T-cell (primary cell): Measurements from ENCODE around the gene CFAP410. TPM values are rescaled to one million over a fixed set of nuclear protein-coding genes. Genes with fewer than 3 reads are reported as not detected.

Experiments
- ATAC-seq, 4 experiments: fragments of 200-7000 bp in 3 of 4; fragments of 150-1000 bp in 1 of 4; cut with Tn5 transposase; replicated peaks in 1 of 4; 1 replicate in 3 of 4; 2 replicates in 1 of 4; pipeline ENCODE4 v1.10.0; 2021; ENCODE audit warnings: moderate library complexity in 3 of 4, mild to moderate bottlenecking in 2 of 4, moderate number of reproducible peaks in 1 of 4
- CTCF ChIA-PET, 2 donors: fragments of 300-600 bp; sonication (Branson Sonifier 250); formaldehyde crosslinking; loops; one replicate each; lab custom pipeline; 2022; ENCODE audit warnings: antibody characterized with exemption in 2 of 2; lab: Charles Lee
- POLR2A ChIA-PET, 2 donors: fragments of 300-600 bp; sonication (Branson Sonifier 250); formaldehyde crosslinking; loops; one replicate each; lab custom pipeline; 2022; ENCODE audit warnings: antibody characterized with exemption in 2 of 2; lab: Charles Lee
- DNase-seq, 35 experiments: peaks; one replicate each; pipeline versions ENCODE4 v3.0.0 to v3.0.0-alpha.2; 2013 to 2023
- H3K27ac ChIP-seq: one replicate; pipeline ENCODE4 v1.5.1; 2013; ENCODE audit warnings: low read length
- H3K27me3 ChIP-seq, 2 experiments: replicated peaks in 1 of 2; 1 replicate in 1 of 2; 2 replicates in 1 of 2; pipeline versions ENCODE4 v1.6.1 to v1.7.0; 2013; ENCODE audit warnings: low read length in 1 of 2, mixed read lengths in 1 of 2; ENCODE audit not compliant: control insufficient read depth in 2 of 2, insufficient read depth in 2 of 2; ENCODE audit errors: extremely low read depth in 1 of 2
- H3K36me3 ChIP-seq, 2 donors: 1 replicate in 1 of 2; 2 replicates in 1 of 2; pipeline versions ENCODE4 v1.6.1 to v1.7.0; 2013; ENCODE audit warnings: low read length in 1 of 2; ENCODE audit not compliant: control insufficient read depth in 2 of 2, insufficient read depth in 1 of 2; ENCODE audit errors: extremely low read depth in 1 of 2
- H3K4me1 ChIP-seq, 2 experiments: 1 replicate in 1 of 2; 2 replicates in 1 of 2; pipeline versions ENCODE4 v1.6.1 to v1.7.0; 2013; ENCODE audit warnings: low read length in 2 of 2, mixed read lengths in 1 of 2; ENCODE audit not compliant: insufficient read depth in 2 of 2, control insufficient read depth in 1 of 2; ENCODE audit errors: extremely low read depth in 1 of 2
- H3K4me3 ChIP-seq, 2 donors: 1 replicate in 1 of 2; 2 replicates in 1 of 2; pipeline versions ENCODE4 v1.5.1 to v1.7.0; 2013; ENCODE audit warnings: mild to moderate bottlenecking in 2 of 2, low read length in 1 of 2, moderate library complexity in 1 of 2; ENCODE audit not compliant: control insufficient read depth in 1 of 2; ENCODE audit errors: extremely low read depth in 1 of 2
- H3K9me3 ChIP-seq: 2 replicates; pipeline ENCODE4 v1.7.0; 2013
- H3K27ac Mint-ChIP-seq, 2 donors: one replicate each; pipeline ENCODE4 v1.8.0; 2020 to 2021; ENCODE audit warnings: mild to moderate bottlenecking in 2 of 2, mixed read lengths in 2 of 2
- H3K27me3 Mint-ChIP-seq, 2 donors: one replicate each; pipeline ENCODE4 v1.8.0; 2021 to 2022; ENCODE audit warnings: mixed read lengths in 2 of 2
- H3K36me3 Mint-ChIP-seq: one replicate; pipeline ENCODE4 v1.8.0; 2021; ENCODE audit warnings: mixed read lengths
- H3K4me1 Mint-ChIP-seq, 3 donors: one replicate each; pipeline ENCODE4 v1.8.0; 2020 to 2022; ENCODE audit warnings: mixed read lengths in 3 of 3, mild to moderate bottlenecking in 1 of 3
- H3K4me3 Mint-ChIP-seq, 3 donors: one replicate each; pipeline ENCODE4 v1.8.0; 2020 to 2022; ENCODE audit warnings: mild to moderate bottlenecking in 3 of 3, mixed read lengths in 3 of 3, moderate library complexity in 3 of 3
- H3K9me3 Mint-ChIP-seq, 3 donors: one replicate each; pipeline ENCODE4 v1.8.0; 2020 to 2022; ENCODE audit warnings: mixed read lengths in 3 of 3
- WGBS: methylation state at CpG from one replicate; pipeline ENCODE4 v1.1.5; 2013; ENCODE audit warnings: missing lambda C conversion rate; ENCODE audit not compliant: insufficient coverage; 5-methylcytosine and 5-hydroxymethylcytosine counted together
- total RNA-seq, 35 experiments: library from RNA in 6 of 35; stranded (reverse) in 6 of 35; fragments of 120-200 nt in 1 of 35; gene quantifications; one replicate each; pipeline versions ENCODE4 v1.2.1 to v1.2.4 and lab custom pipeline; 2013 to 2026

CFAP410 gene
- total RNA-seq, 5 donors from 2014 or later (not counting 1 experiment from before 2014, with no cell fraction given), result 58.8 to 72.1 (median 60.8) TPM

- WGBS, result 89% methylated on average over 34 of the region's 44 CpGs
- H3K27me3 ChIP-seq, result no peaks in the 10 kb centered on the region
- H3K4me3 ChIP-seq, result no peak overlapping the region
- CTCF ChIA-PET, result no interaction called here
- H3K4me3 Mint-ChIP-seq, result no peak overlapping the region
- H3K27ac ChIP-seq, result no peak overlapping the region
- no peaks in the 10 kb centered on the region for H3K27me3 Mint-ChIP-seq
- H3K9me3 Mint-ChIP-seq, result no peaks in the 10 kb centered on the region
- no peak overlapping the region for H3K27ac Mint-ChIP-seq
- POLR2A ChIA-PET, result no interaction called here
- peaks cover 12 to 15% of the 10 kb centered on the region in 2 donors for H3K36me3 ChIP-seq
- no peaks in the 10 kb centered on the region for H3K9me3 ChIP-seq
- peaks cover 4% of the 10 kb centered on the region for H3K36me3 Mint-ChIP-seq
- H3K4me1 ChIP-seq, result peaks cover 0 to 8% of the 10 kb centered on the region in 2 experiments
- no peak for ATAC-seq
- DNase-seq, result no peak
- H3K4me1 Mint-ChIP-seq, result no peaks in the 10 kb centered on the region
Observed at GRCh38 chr21:44329971-44330681, 9.1 kb downstream of the CFAP410 start.

- Histone ChIP-seq H3K4me1 (peaks cover 0 to 5% of the 10 kb centered on the region in 2 experiments), H3K36me3 (peaks cover 12 to 22% of the 10 kb centered on the region in 2 donors), H3K4me3 (no peak overlapping the region), H3K9me3 (no peaks in the 10 kb centered on the region), H3K27ac (no peak overlapping the region), H3K27me3 (no peaks in the 10 kb centered on the region)
- POLR2A ChIA-PET, result no interaction called here
- CTCF ChIA-PET, result no interaction called here
- Mint-ChIP-seq H3K27me3 (no peaks in the 10 kb centered on the region), H3K27ac (no peak overlapping the region), H3K4me3 (no peak overlapping the region), H3K36me3 (peaks cover 4% of the 10 kb centered on the region), H3K9me3 (no peaks in the 10 kb centered on the region), H3K4me1 (no peaks in the 10 kb centered on the region)
- no peak for DNase-seq
- WGBS, result 90% methylated on average over 18 of the region's 26 CpGs
- ATAC-seq, result no peak
Observed at GRCh38 chr21:44329086-44329889, 9.9 kb downstream of the CFAP410 start.

GRCh38 chr21:44328242-44328895 is 10.8 kb downstream of the CFAP410 start:
- H3K36me3 ChIP-seq, result peaks cover 12 to 27% of the 10 kb centered on the region in 2 donors
- H3K4me1 ChIP-seq, result peaks cover 0 to 2% of the 10 kb centered on the region in 2 experiments
- ChIA-PET CTCF (interaction anchor here in 1 of 2 donors (0.6 kb wide), 1 partner anchor 427 kb away, joined by 3 read pairs; no protein-coding TSS in a partner anchor), POLR2A (no interaction called here)
- H3K27ac ChIP-seq, result no peak overlapping the region
- H3K9me3 ChIP-seq, result no peaks in the 10 kb centered on the region
- no peaks in the 10 kb centered on the region for H3K4me1 Mint-ChIP-seq
- no peaks in the 10 kb centered on the region for H3K27me3 ChIP-seq
- no peak overlapping the region for H3K4me3 Mint-ChIP-seq
- no peak overlapping the region for H3K4me3 ChIP-seq
- H3K36me3 Mint-ChIP-seq, result peaks cover 4% of the 10 kb centered on the region
- DNase-seq, result no peak
- no peaks in the 10 kb centered on the region for H3K9me3 Mint-ChIP-seq
- peak in 2 of 4 experiments; percentile 8 to 9 for ATAC-seq
- 87% methylated on average over 25 of the region's 25 CpGs for WGBS
- no peak overlapping the region for H3K27ac Mint-ChIP-seq
- H3K27me3 Mint-ChIP-seq, result no peaks in the 10 kb centered on the region

- DNase-seq, result no peak
Observed at GRCh38 chr21:44327603-44327974, 11.6 kb downstream of the CFAP410 start.

GRCh38 chr21:44326716-44327602 is 12.2 kb downstream of the CFAP410 start:
- DNase-seq (no peak), ATAC-seq (peak in 2 of 4 experiments; percentile 7 to 13)
- Mint-ChIP-seq H3K9me3 (no peaks in the 10 kb centered on the region), H3K27me3 (no peaks in the 10 kb centered on the region), H3K4me1 (no peaks in the 10 kb centered on the region), H3K4me3 (no peak overlapping the region), H3K27ac (no peak overlapping the region), H3K36me3 (peaks cover 2% of the 10 kb centered on the region)
- ChIA-PET POLR2A (no interaction called here), CTCF (no interaction called here)
- H3K27ac ChIP-seq, result no peak overlapping the region
- WGBS, result 93% methylated on average over 18 of the region's 26 CpGs
- no peaks in the 10 kb centered on the region for H3K27me3 ChIP-seq
- H3K4me1 ChIP-seq, result peaks cover 0 to 2% of the 10 kb centered on the region in 2 experiments
- no peaks in the 10 kb centered on the region for H3K9me3 ChIP-seq
- peaks cover 7 to 29% of the 10 kb centered on the region in 2 donors for H3K36me3 ChIP-seq
- no peak overlapping the region for H3K4me3 ChIP-seq

More at GRCh38 chr21:44327603-44327974, 11.6 kb downstream of the CFAP410 start:
- no peaks in the 10 kb centered on the region for H3K4me1 Mint-ChIP-seq
- no peaks in the 10 kb centered on the region for H3K9me3 Mint-ChIP-seq
- peaks cover 4% of the 10 kb centered on the region for H3K36me3 Mint-ChIP-seq
- 79% methylated on average over 11 of the region's 11 CpGs for WGBS
- POLR2A ChIA-PET, result no interaction called here
- Histone ChIP-seq H3K9me3 (no peaks in the 10 kb centered on the region), H3K27ac (no peak overlapping the region), H3K36me3 (peaks cover 11 to 29% of the 10 kb centered on the region in 2 donors), H3K4me3 (no peak overlapping the region), H3K4me1 (peaks cover 0 to 2% of the 10 kb centered on the region in 2 experiments), H3K27me3 (no peaks in the 10 kb centered on the region)
- no peak overlapping the region for H3K27ac Mint-ChIP-seq
- no peaks in the 10 kb centered on the region for H3K27me3 Mint-ChIP-seq
- CTCF ChIA-PET, result interaction anchor here in 1 of 2 donors (0.6 kb wide), 1 partner anchor 426 kb away, joined by 3 read pairs; no protein-coding TSS in a partner anchor
- peak in 1 of 4 experiments; percentile 1 for ATAC-seq
- H3K4me3 Mint-ChIP-seq, result no peak overlapping the region
